Colonic mucosa (tissue), 4 donors: ENCODE data around the gene KCNH5. TPM values are rescaled to one million over a fixed set of nuclear protein-coding genes. Genes with fewer than 3 reads are reported as not detected.

ENCODE experiments used
- DNase-seq: peaks from one replicate; pipeline ENCODE4 v3.0.0-alpha.2; 2020
- H3K27ac ChIP-seq: fragments of 200-600 bp; one replicate; pipeline ENCODE4 v1.8.0; 2021
- H3K27me3 ChIP-seq: fragments of 200-600 bp; one replicate; pipeline ENCODE4 v1.8.0; 2021
- H3K36me3 ChIP-seq: fragments of 200-600 bp; one replicate; pipeline ENCODE4 v1.8.0; 2021
- H3K4me1 ChIP-seq: fragments of 200-600 bp; one replicate; pipeline ENCODE4 v1.8.0; 2021; ENCODE audit warnings: mild to moderate bottlenecking
- H3K4me3 ChIP-seq: fragments of 200-600 bp; one replicate; pipeline ENCODE4 v1.8.0; 2021
- H3K9ac ChIP-seq, 2 donors: one replicate each; pipeline ENCODE4 v1.7.0; 2013; ENCODE audit warnings: control low read depth in 2 of 2, low read depth in 2 of 2, low read length in 2 of 2
- H3K9me3 ChIP-seq: fragments of 200-600 bp; one replicate; pipeline ENCODE4 v1.8.0; 2021
- CTCF ChIP-seq: fragments of 200-600 bp; IDR thresholded peaks from one replicate; pipeline ENCODE4 v1.8.0; 2022; ENCODE audit warnings: antibody characterized with exemption, mild to moderate bottlenecking
- intact Hi-C: fragments of 100-400 bp; cut with DNase I; formaldehyde crosslinking; loops from one replicate; pipeline ENCODE4 v1.14.1; 2022
- total RNA-seq, 2 donors: library from RNA; stranded (reverse); fragmentation: NEBNext Ultra II Directional in 1 of 2; extraction: Animal tissue kit (Norgen Biotek cat#: 25700) in 1 of 2; gene quantifications; one replicate each; pipeline ENCODE4 v1.2.1, GENCODE V29; 2021
- donor health status: healthy.
- donor health status: DM: no; HTN: no; CAD: no.
- donor health status: DM: no; HTN: no; CAD: no.

Gene KCNH5
- total RNA-seq, 2 donors from 2014 or later: 0.11 TPM; not detected in 1

- H3K9ac ChIP-seq: no peak overlapping the region
- intact Hi-C loops: no loop called here
- TF ChIP-seq CTCF: no peak
- no peaks in the 10 kb centered on the region for H3K9me3 ChIP-seq
- DNase-seq: no peak
- H3K27ac ChIP-seq: no peak overlapping the region
- H3K27me3 ChIP-seq: peaks cover 29% of the 10 kb centered on the region
- no peak overlapping the region for H3K4me3 ChIP-seq
- H3K36me3 ChIP-seq: no peaks in the 10 kb centered on the region
- no peaks in the 10 kb centered on the region for H3K4me1 ChIP-seq
Measured at GRCh38 chr14:63045612-63046320, 508 bp upstream of the KCNH5 start.

DNA sequence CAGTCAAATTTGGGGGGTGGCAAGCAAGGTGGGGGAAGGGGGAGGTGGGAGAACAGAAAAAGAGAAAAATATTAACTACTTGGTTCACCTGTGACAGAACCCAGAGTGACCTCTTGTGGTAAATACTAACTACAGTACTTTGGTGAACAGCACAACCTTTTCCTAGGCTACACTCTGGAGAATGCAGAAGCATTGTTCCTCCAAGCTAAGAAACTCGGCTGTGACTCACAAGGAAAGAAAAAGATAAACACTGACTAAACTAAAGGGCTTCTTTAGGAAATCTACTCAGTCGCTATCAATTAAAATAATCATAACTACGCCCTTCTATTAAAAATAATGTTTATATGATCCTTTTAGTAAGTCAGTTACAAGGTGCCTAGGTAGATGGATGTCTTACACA, 5.4 kb downstream of the KCNH5 start:
- Histone ChIP-seq H3K9me3 (no peaks in the 10 kb centered on the region), H3K27me3 (peaks cover 11% of the 10 kb centered on the region), H3K4me3 (no peak overlapping the region), H3K4me1 (no peaks in the 10 kb centered on the region), H3K36me3 (no peaks in the 10 kb centered on the region), H3K9ac (no peak overlapping the region), H3K27ac (no peak overlapping the region)
- DNase-seq: no peak
- intact Hi-C loops: no loop called here
- TF ChIP-seq CTCF: no peak

DNA sequence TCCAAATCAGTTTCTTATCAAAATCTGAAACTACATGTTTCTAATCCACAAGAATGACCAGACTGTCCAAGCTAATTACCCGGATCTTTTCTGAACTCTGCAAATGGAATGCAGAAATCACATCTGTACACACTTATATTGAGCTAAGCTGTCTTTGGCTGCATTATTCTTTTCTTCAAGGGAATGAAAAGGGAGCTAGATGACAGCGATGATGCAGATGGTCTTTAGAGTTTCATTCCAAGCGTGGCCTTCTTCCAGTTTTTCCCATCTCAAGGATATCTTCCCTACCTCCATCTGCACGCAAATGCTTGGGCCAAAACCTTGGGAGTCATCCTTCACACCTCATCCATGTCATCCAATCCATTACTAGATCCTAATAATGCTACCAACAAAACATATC, 12.6 kb downstream of the KCNH5 start:
- TF ChIP-seq CTCF: no peak
- Histone ChIP-seq H3K4me1 (no peaks in the 10 kb centered on the region), H3K9ac (no peak overlapping the region), H3K9me3 (no peaks in the 10 kb centered on the region), H3K27ac (no peak overlapping the region), H3K27me3 (no peaks in the 10 kb centered on the region), H3K4me3 (no peak overlapping the region), H3K36me3 (no peaks in the 10 kb centered on the region)
- no peak for DNase-seq
- intact Hi-C loops: no loop called here

DNA sequence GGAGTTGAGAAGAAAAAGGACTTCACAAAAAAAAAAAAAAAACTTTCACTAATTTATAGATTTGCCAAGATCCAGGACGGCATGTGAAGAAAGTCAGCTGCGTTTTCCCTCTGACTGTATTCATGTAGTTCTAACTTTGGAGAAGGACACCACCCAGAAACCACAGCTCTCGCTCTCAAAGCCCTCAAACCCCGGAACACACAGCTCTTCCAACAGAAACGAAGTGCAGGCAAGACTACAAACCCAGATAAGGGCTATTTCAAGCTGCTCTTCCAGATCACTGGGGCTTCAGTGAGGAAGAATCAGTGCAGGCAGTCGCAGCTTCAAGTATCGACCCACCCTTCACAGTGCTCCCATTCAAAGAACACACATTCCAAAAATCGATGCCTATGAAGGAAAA, 13.2 kb downstream of the KCNH5 start:
- Histone ChIP-seq H3K27ac (no peak overlapping the region), H3K9me3 (no peaks in the 10 kb centered on the region), H3K4me1 (no peaks in the 10 kb centered on the region), H3K27me3 (no peaks in the 10 kb centered on the region), H3K9ac (no peak overlapping the region), H3K36me3 (no peaks in the 10 kb centered on the region), H3K4me3 (no peak overlapping the region)
- intact Hi-C loops: no loop called here
- no peak for TF ChIP-seq CTCF
- DNase-seq: no peak

DNA sequence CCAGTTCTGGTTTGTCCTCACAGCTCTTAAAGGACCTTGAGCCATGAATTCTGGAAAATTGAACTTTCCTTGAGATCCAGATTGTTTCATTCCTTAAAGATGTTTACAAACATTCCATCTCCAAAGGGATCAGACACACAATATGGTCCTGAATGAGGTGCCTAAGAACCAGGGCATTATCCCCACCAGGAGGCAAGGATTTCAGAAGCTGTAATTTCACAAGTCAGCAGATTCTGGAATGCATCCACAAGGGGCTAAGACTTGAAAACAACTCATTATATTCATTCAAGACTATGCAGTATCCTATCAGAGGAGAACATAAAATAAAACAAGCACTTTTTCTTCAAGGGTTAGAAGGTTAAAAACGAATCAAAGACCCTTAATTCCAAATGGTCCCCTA, 15.1 kb downstream of the KCNH5 start:
- H3K9ac ChIP-seq: no peak overlapping the region
- no peak overlapping the region for H3K4me3 ChIP-seq
- H3K27me3 ChIP-seq: no peaks in the 10 kb centered on the region
- DNase-seq: no peak
- no peak for TF ChIP-seq CTCF
- H3K36me3 ChIP-seq: no peaks in the 10 kb centered on the region
- H3K9me3 ChIP-seq: no peaks in the 10 kb centered on the region
- no peaks in the 10 kb centered on the region for H3K4me1 ChIP-seq
- intact Hi-C loops: no loop called here
- H3K27ac ChIP-seq: no peak overlapping the region
